Large intestine (tissue), 3 donors: ENCODE data around the gene TSACC. TPM values are rescaled to one million over a fixed set of nuclear protein-coding genes. Genes with fewer than 3 reads are reported as not detected.

Experiments
- DNase-seq, 2 donors: peaks; one replicate each; pipeline versions ENCODE4 v3.0.0 to v3.0.0-alpha.2; 2013
- H3K27ac ChIP-seq: one replicate; pipeline ENCODE4 v1.5.1; 2013; ENCODE audit warnings: low read length
- H3K27me3 ChIP-seq: 2 replicates; pipeline ENCODE4 v1.6.1; 2013; ENCODE audit warnings: low read length; ENCODE audit not compliant: control insufficient read depth, insufficient read depth
- H3K36me3 ChIP-seq: 2 replicates; pipeline ENCODE4 v1.6.1; 2013; ENCODE audit warnings: low read length; ENCODE audit not compliant: control insufficient read depth, insufficient read depth
- H3K4me1 ChIP-seq: one replicate; pipeline ENCODE4 v1.6.1; 2013; ENCODE audit warnings: low read length; ENCODE audit not compliant: control insufficient read depth, insufficient read depth
- H3K4me3 ChIP-seq: one replicate; pipeline ENCODE4 v1.5.1; 2013; ENCODE audit warnings: low read length
- H3K9me3 ChIP-seq: one replicate; pipeline ENCODE4 v1.6.1; 2013; ENCODE audit warnings: mild to moderate bottlenecking, low read depth, low read length, moderate library complexity; ENCODE audit not compliant: control insufficient read depth
- WGBS: methylation state at CpG from one replicate; pipeline ENCODE4 v1.1.5; 2013; ENCODE audit warnings: low lambda C conversion rate; ENCODE audit not compliant: insufficient coverage; 5-methylcytosine and 5-hydroxymethylcytosine counted together
- polyA plus RNA-seq: library from polyadenylated mRNA; unstranded; fragments of 120-200 nt; gene quantifications from one replicate; pipeline ENCODE4 v1.2.1, GENCODE V29; 2013

Gene TSACC
- polyA plus RNA-seq, 1 donor: 0.81 TPM

GRCh38 chr1:156373546-156373945, 35.2 kb downstream of the TSACC start:
- H3K27me3 ChIP-seq: no peaks in the 10 kb centered on the region
- H3K4me3 ChIP-seq: no peak overlapping the region

GRCh38 chr1:156376146-156376545, 37.8 kb downstream of the TSACC start:
- Histone ChIP-seq H3K27me3 (no peaks in the 10 kb centered on the region), H3K9me3 (no peaks in the 10 kb centered on the region), H3K27ac (no peak overlapping the region), H3K4me3 (no peak overlapping the region), H3K36me3 (peaks cover 14% of the 10 kb centered on the region), H3K4me1 (peaks cover 58% of the 10 kb centered on the region)
- no CpG with 5 or more reads among the region's 2 CpGs for WGBS
- no peak for DNase-seq

More at GRCh38 chr1:156373546-156373945, 35.2 kb downstream of the TSACC start:
- Histone ChIP-seq H3K36me3 (peaks cover 13% of the 10 kb centered on the region), H3K9me3 (no peaks in the 10 kb centered on the region), H3K27ac (no peak overlapping the region), H3K4me1 (peaks cover 62% of the 10 kb centered on the region)
- DNase-seq: no peak

GRCh38 chr1:156376958-156377919, 38.9 kb downstream of the TSACC start:
- H3K36me3 ChIP-seq: peaks cover 18% of the 10 kb centered on the region
- H3K4me3 ChIP-seq: no peak overlapping the region
- H3K27me3 ChIP-seq: no peaks in the 10 kb centered on the region
- DNase-seq: no peak
- H3K9me3 ChIP-seq: no peaks in the 10 kb centered on the region
- H3K4me1 ChIP-seq: peaks cover 52% of the 10 kb centered on the region
- no CpG with 5 or more reads among the region's 20 CpGs for WGBS
- H3K27ac ChIP-seq: no peak overlapping the region

- Histone ChIP-seq H3K4me3 (no peak overlapping the region), H3K4me1 (peaks cover 43% of the 10 kb centered on the region), H3K27ac (peak overlapping the region; percentile 24), H3K27me3 (no peaks in the 10 kb centered on the region), H3K36me3 (peaks cover 23% of the 10 kb centered on the region), H3K9me3 (no peaks in the 10 kb centered on the region)
- no CpG with 5 or more reads among the region's 6 CpGs for WGBS
- no peak for DNase-seq
These were observed 40.2 kb downstream of the TSACC start for GRCh38 chr1:156378557-156378956.

- peak; percentile 80 to 91 for DNase-seq
- no peaks in the 10 kb centered on the region for H3K9me3 ChIP-seq
- H3K27me3 ChIP-seq: no peaks in the 10 kb centered on the region
- no peak overlapping the region for H3K4me3 ChIP-seq
- no CpG with 5 or more reads among the region's 3 CpGs for WGBS
- H3K27ac ChIP-seq: peak overlapping the region; percentile 30
- peaks cover 38% of the 10 kb centered on the region for H3K4me1 ChIP-seq
- H3K36me3 ChIP-seq: peaks cover 23% of the 10 kb centered on the region
These were observed 41.3 kb downstream of the TSACC start for GRCh38 chr1:156379420-156380165.

GRCh38 chr1:156382561-156382960, 44.2 kb downstream of the TSACC start:
- H3K9me3 ChIP-seq: no peaks in the 10 kb centered on the region
- no peak overlapping the region for H3K4me3 ChIP-seq
- DNase-seq: no peak
- peaks cover 15% of the 10 kb centered on the region for H3K36me3 ChIP-seq
- H3K27ac ChIP-seq: no peak overlapping the region
- H3K27me3 ChIP-seq: peaks cover 17% of the 10 kb centered on the region
- WGBS: no CpG with 5 or more reads among the region's 7 CpGs
- H3K4me1 ChIP-seq: peaks cover 23% of the 10 kb centered on the region

GRCh38 chr1:156383023-156383422, 44.7 kb downstream of the TSACC start:
- H3K4me1 ChIP-seq: peaks cover 20% of the 10 kb centered on the region
- peak; percentile 39 to 46 for DNase-seq
- peaks cover 14% of the 10 kb centered on the region for H3K36me3 ChIP-seq
- H3K27ac ChIP-seq: no peak overlapping the region
- H3K27me3 ChIP-seq: peaks cover 22% of the 10 kb centered on the region
- no peak overlapping the region for H3K4me3 ChIP-seq
- no CpG with 5 or more reads among the region's 9 CpGs for WGBS
- H3K9me3 ChIP-seq: no peaks in the 10 kb centered on the region

- Histone ChIP-seq H3K36me3 (peaks cover 9% of the 10 kb centered on the region), H3K9me3 (peaks cover 4% of the 10 kb centered on the region), H3K27ac (no peak overlapping the region), H3K4me3 (no peak overlapping the region), H3K27me3 (peaks cover 32% of the 10 kb centered on the region), H3K4me1 (peaks cover 17% of the 10 kb centered on the region)
- no CpG with 5 or more reads among the region's 3 CpGs for WGBS
- DNase-seq: no peak
These were observed 45.7 kb downstream of the TSACC start for GRCh38 chr1:156384007-156384406.

GRCh38 chr1:156384658-156385057, 46.3 kb downstream of the TSACC start:
- Histone ChIP-seq H3K27me3 (peaks cover 38% of the 10 kb centered on the region), H3K4me3 (no peak overlapping the region), H3K36me3 (peaks cover 9% of the 10 kb centered on the region), H3K27ac (no peak overlapping the region), H3K9me3 (peaks cover 4% of the 10 kb centered on the region), H3K4me1 (peaks cover 11% of the 10 kb centered on the region)
- WGBS: no CpG with 5 or more reads among the region's 5 CpGs
- no peak for DNase-seq

- WGBS: no CpG with 5 or more reads among the region's 9 CpGs
- DNase-seq: no peak
- Histone ChIP-seq H3K4me1 (peaks cover 8% of the 10 kb centered on the region), H3K27me3 (peaks cover 48% of the 10 kb centered on the region), H3K27ac (no peak overlapping the region), H3K4me3 (no peak overlapping the region), H3K36me3 (peaks cover 9% of the 10 kb centered on the region), H3K9me3 (peaks cover 4% of the 10 kb centered on the region)
These were observed 47.3 kb downstream of the TSACC start for GRCh38 chr1:156385534-156386031.
